Measurements from ENCODE around the gene WDR81.

GRCh38 chr17:1683459-1683858 is 41.0 kb upstream of the WDR81 start:
- TF ChIP-seq FOXA1 (IDR thresholded peaks at IDR 0.05) (no peak), FOXK2 (IDR thresholded peaks at IDR 0.05) (no peak), BHLHE40 (IDR thresholded peaks at IDR 0.05; ENCODE audit: borderline replicate concordance) (no peak), SUZ12 (IDR thresholded peaks at IDR 0.05) (no peak), PKNOX1 (IDR thresholded peaks at IDR 0.05) (no peak), SP1 (IDR thresholded peaks at IDR 0.05) (no peak), ELF4 (IDR thresholded peaks at IDR 0.05) (no peak), LEF1 (IDR thresholded peaks at IDR 0.05; ENCODE audit: borderline replicate concordance) (no peak), ARNT (IDR thresholded peaks at IDR 0.05) (no peak), L3MBTL2 (conservative IDR thresholded peaks at IDR 0.05) (no peak), ZNF384 (IDR thresholded peaks at IDR 0.05) (no peak)
